Stimulated activated CD4-positive, alpha-beta T cell treated with anti-CD3 and anti-CD28 coated beads, Interleukin-2, amount 100 ng/mL, for 48 hours (primary cell): ENCODE data around the gene FARSB.
"Not testable (repeated sequence)": the region's sequence is repeated elsewhere in the genome, so short reads cannot be mapped to it uniquely, and the experiment has no call there.

Experiments used
- DNase-seq, 2 donors: peaks; one replicate each; pipeline ENCODE4 v3.0.0-alpha.2; 2020

The FARSB gene

GRCh38 chr2:222655787-222656525 is at the start of gene FARSB:
TSS of gene FARSB (minus strand) at chr2:222656092. CDS start at chr2:222656073, 19 bp downstream.
- DNase-seq: peak; percentile 86

- no peak for DNase-seq
These were observed 48.0 kb upstream of the FARSB start for GRCh38 chr2:222703886-222704285.

- DNase-seq: no peak
These were observed 47.2 kb upstream of the FARSB start for GRCh38 chr2:222703091-222703490.

- DNase-seq: no peak
These were observed 45.8 kb upstream of the FARSB start for GRCh38 chr2:222701721-222702131.

- DNase-seq: no peak
These were observed 45.3 kb upstream of the FARSB start for GRCh38 chr2:222701233-222701632.

- no peak for DNase-seq
These were observed 42.4 kb upstream of the FARSB start for GRCh38 chr2:222698276-222698675.

GRCh38 chr2:222693837-222694236 is 37.9 kb upstream of the FARSB start:
- no peak for DNase-seq

GRCh38 chr2:222693413-222693812 is 37.5 kb upstream of the FARSB start:
- not testable (repeated sequence) for DNase-seq

- DNase-seq: peak; percentile 74
These were observed 34.8 kb upstream of the FARSB start for GRCh38 chr2:222690564-222691200.

- no peak for DNase-seq
These were observed 33.4 kb upstream of the FARSB start for GRCh38 chr2:222689322-222689721.

GRCh38 chr2:222688917-222689316 is 33.0 kb upstream of the FARSB start:
- DNase-seq: no peak

GRCh38 chr2:222686086-222686750 is 30.3 kb upstream of the FARSB start:
- DNase-seq: no peak

GRCh38 chr2:222683805-222684204 is 27.9 kb upstream of the FARSB start:
- no peak for DNase-seq

- no peak for DNase-seq
These were observed 22.1 kb upstream of the FARSB start for GRCh38 chr2:222677981-222678380.

GRCh38 chr2:222673883-222674282 is 18.0 kb upstream of the FARSB start:
- DNase-seq: no peak

GRCh38 chr2:222673273-222673672 is 17.4 kb upstream of the FARSB start:
- no peak for DNase-seq

GRCh38 chr2:222672068-222672401 is 16.1 kb upstream of the FARSB start:
- DNase-seq: no peak

GRCh38 chr2:222671259-222672067 is 15.6 kb upstream of the FARSB start, which contains the start of gene MOGAT1:
TSS of gene MOGAT1 (plus strand) at chr2:222671658. CDS start at chr2:222671786, 128 bp downstream.
- DNase-seq: no peak

- DNase-seq: no peak
These were observed 14.5 kb upstream of the FARSB start for GRCh38 chr2:222670191-222671038.

- no peak for DNase-seq
These were observed 13.5 kb upstream of the FARSB start for GRCh38 chr2:222669353-222669752.

GRCh38 chr2:222668494-222669154 is 12.7 kb upstream of the FARSB start:
- no peak for DNase-seq

GRCh38 chr2:222663479-222663878 is 7.6 kb upstream of the FARSB start:
- no peak for DNase-seq
